Activated T-helper 2 cell treated with anti-CD3 and anti-CD28 coated beads, Interferon-gamma antibody, Interleukin-2, Interleukin-4, amounts not matched to agents 10 μg/mL and 5 μg/mL and 100 μg/mL, durations not matched to agents 14 hours and 24 hours and 36 hours (primary cell): ENCODE data around the gene INSR. TPM values are rescaled to one million over a fixed set of nuclear protein-coding genes. Genes with fewer than 3 reads are reported as not detected.
"Not testable (repeated sequence)": the region's sequence is repeated elsewhere in the genome, so short reads cannot be mapped to it uniquely, and the experiment has no call there.

Experiments
- DNase-seq: peaks from one replicate; pipeline ENCODE4 v3.0.0; 2021; ENCODE audit warnings: low spot score
- H3K27ac Mint-ChIP-seq: one replicate; pipeline ENCODE4 v1.8.0; 2021; ENCODE audit warnings: mixed read lengths
- H3K27me3 Mint-ChIP-seq: one replicate; pipeline ENCODE4 v1.8.0; 2021; ENCODE audit warnings: low read depth, mixed read lengths
- H3K36me3 Mint-ChIP-seq: one replicate; pipeline ENCODE4 v1.8.0; 2021; ENCODE audit warnings: low read depth, mixed read lengths
- H3K4me1 Mint-ChIP-seq: one replicate; pipeline ENCODE4 v1.8.0; 2021; ENCODE audit warnings: low read depth, mixed read lengths
- H3K4me3 Mint-ChIP-seq: one replicate; pipeline ENCODE4 v1.8.0; 2021; ENCODE audit warnings: low read depth, mild to moderate bottlenecking, moderate library complexity, mixed read lengths
- H3K9me3 Mint-ChIP-seq: one replicate; pipeline ENCODE4 v1.8.0; 2021; ENCODE audit warnings: mixed read lengths
- intact Hi-C: fragments of 100-400 bp; cut with micrococcal nuclease; formaldehyde crosslinking; loops from one replicate; pipeline ENCODE4 v1.15.1; 2023
- total RNA-seq: library from RNA; stranded (reverse); gene quantifications from 2 replicates; pipeline ENCODE4 v1.2.3, GENCODE V29; 2022

The INSR gene
- total RNA-seq, 1 donor from 2014 or later, result 2.4 TPM

- Mint-ChIP-seq H3K4me3 (no peak overlapping the region), H3K27me3 (no peaks in the 10 kb centered on the region), H3K36me3 (no peaks in the 10 kb centered on the region), H3K4me1 (no peaks in the 10 kb centered on the region), H3K9me3 (no peaks in the 10 kb centered on the region), H3K27ac (no peak overlapping the region)
- DNase-seq, result no peak
- intact Hi-C loops, result no loop called here
Observed at GRCh38 chr19:7312816-7313215, 18.6 kb upstream of the INSR start.

GRCh38 chr19:7311911-7312310 is 17.7 kb upstream of the INSR start:
- Mint-ChIP-seq H3K4me1 (no peaks in the 10 kb centered on the region), H3K9me3 (no peaks in the 10 kb centered on the region), H3K36me3 (no peaks in the 10 kb centered on the region), H3K4me3 (no peak overlapping the region), H3K27me3 (no peaks in the 10 kb centered on the region), H3K27ac (no peak overlapping the region)
- DNase-seq, result no peak
- intact Hi-C loops, result no loop called here

- DNase-seq, H3K9me3 Mint-ChIP-seq, H3K27me3 Mint-ChIP-seq, intact Hi-C loops, H3K36me3 Mint-ChIP-seq, H3K4me1 Mint-ChIP-seq, H3K4me3 Mint-ChIP-seq, H3K27ac Mint-ChIP-seq: not testable (repeated sequence)
Observed at GRCh38 chr19:7308327-7308726, 14.1 kb upstream of the INSR start.

GRCh38 chr19:7307590-7308218 is 13.5 kb upstream of the INSR start:
- no peaks in the 10 kb centered on the region for H3K4me1 Mint-ChIP-seq
- H3K27me3 Mint-ChIP-seq, result no peaks in the 10 kb centered on the region
- intact Hi-C loops, result no loop called here
- H3K27ac Mint-ChIP-seq, result no peak overlapping the region
- no peaks in the 10 kb centered on the region for H3K36me3 Mint-ChIP-seq
- no peak overlapping the region for H3K4me3 Mint-ChIP-seq
- no peaks in the 10 kb centered on the region for H3K9me3 Mint-ChIP-seq
- no peak for DNase-seq

DNA sequence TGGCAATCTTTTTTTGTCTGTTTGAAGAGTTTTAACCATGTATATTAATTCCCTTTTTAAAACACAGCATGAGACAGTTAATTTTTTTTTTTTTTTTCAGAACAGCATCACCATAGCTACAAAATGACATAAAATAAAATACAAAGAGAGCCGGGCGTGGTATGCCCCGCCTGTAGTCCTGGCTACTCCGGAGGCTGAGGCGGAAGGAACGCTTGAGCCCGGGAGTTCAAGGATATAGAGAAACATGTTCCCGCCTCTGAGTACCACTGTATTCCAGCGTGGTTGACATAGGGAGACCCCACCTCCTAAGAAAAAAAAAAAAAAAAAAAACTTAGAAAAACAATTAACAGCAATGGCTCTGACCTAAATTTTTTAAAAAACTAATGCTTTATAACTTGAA is 10.0 kb upstream of the INSR start:
- DNase-seq, result no peak
- intact Hi-C loops, result no loop called here
- Mint-ChIP-seq H3K4me3 (no peak overlapping the region), H3K4me1 (no peaks in the 10 kb centered on the region), H3K36me3 (no peaks in the 10 kb centered on the region), H3K27me3 (peaks cover 3% of the 10 kb centered on the region), H3K27ac (no peak overlapping the region), H3K9me3 (no peaks in the 10 kb centered on the region)

DNA sequence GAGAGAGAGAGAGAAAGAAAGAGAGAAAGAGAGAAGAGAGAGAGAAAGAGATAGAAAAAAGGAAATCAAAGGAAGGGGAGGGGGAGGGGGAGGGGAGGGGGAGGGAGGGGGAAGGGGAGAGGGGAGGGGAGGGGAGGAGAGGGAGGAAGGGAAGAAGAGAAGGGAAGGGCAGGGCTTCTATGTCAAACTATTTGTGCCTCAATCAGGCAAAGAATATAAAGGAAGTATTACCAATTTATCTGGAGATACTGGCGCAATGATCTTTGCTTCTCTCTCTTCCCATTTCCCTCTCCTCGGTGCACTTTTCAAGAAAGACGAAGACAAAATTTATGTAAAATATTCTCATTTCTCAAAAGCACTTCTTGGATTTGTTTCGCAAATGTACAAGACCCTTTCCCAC is 9.3 kb upstream of the INSR start:
- intact Hi-C loops, result no loop called here
- Mint-ChIP-seq H3K27ac (no peak overlapping the region), H3K27me3 (peaks cover 3% of the 10 kb centered on the region), H3K36me3 (no peaks in the 10 kb centered on the region), H3K4me3 (no peak overlapping the region), H3K4me1 (no peaks in the 10 kb centered on the region), H3K9me3 (no peaks in the 10 kb centered on the region)
- DNase-seq, result no peak

- Mint-ChIP-seq H3K9me3 (no peaks in the 10 kb centered on the region), H3K36me3 (no peaks in the 10 kb centered on the region), H3K27me3 (peaks cover 8% of the 10 kb centered on the region), H3K27ac (no peak overlapping the region), H3K4me1 (no peaks in the 10 kb centered on the region), H3K4me3 (no peak overlapping the region)
- no peak for DNase-seq
- intact Hi-C loops, result no loop called here
Observed at GRCh38 chr19:7301525-7301924, 7.3 kb upstream of the INSR start.

DNA sequence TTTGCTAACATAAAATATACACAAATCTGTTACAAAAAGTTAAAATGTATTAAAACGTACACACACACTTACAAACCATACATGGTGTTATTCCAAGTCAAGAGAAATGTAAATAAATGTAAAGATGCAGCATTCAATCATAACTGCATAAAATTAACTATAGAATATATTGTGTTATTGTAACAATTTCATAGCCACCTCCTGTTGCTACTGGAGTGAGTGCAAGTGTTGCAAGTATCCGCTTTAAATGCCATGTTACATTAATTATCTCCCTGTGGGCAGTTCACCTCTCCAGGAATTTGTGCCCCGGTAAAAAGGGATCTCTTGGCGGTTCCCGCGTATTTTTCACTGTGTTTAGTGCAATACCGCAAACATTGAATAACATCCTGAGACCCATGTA is 3.5 kb upstream of the INSR start:
- Mint-ChIP-seq H3K36me3 (no peaks in the 10 kb centered on the region), H3K4me3 (no peak overlapping the region), H3K9me3 (no peaks in the 10 kb centered on the region), H3K27ac (no peak overlapping the region), H3K4me1 (peaks cover 3% of the 10 kb centered on the region), H3K27me3 (peaks cover 29% of the 10 kb centered on the region)
- DNase-seq, result no peak
- intact Hi-C loops, result no loop called here

GRCh38 chr19:7295912-7296536 is 1.8 kb upstream of the INSR start:
- H3K27me3 Mint-ChIP-seq, result peaks cover 36% of the 10 kb centered on the region
- peaks cover 3% of the 10 kb centered on the region for H3K4me1 Mint-ChIP-seq
- no peaks in the 10 kb centered on the region for H3K9me3 Mint-ChIP-seq
- no peak overlapping the region for H3K4me3 Mint-ChIP-seq
- H3K36me3 Mint-ChIP-seq, result no peaks in the 10 kb centered on the region
- DNase-seq, result no peak
- H3K27ac Mint-ChIP-seq, result no peak overlapping the region
- intact Hi-C loops, result no loop called here

- Mint-ChIP-seq H3K36me3 (no peaks in the 10 kb centered on the region), H3K27me3 (peaks cover 33% of the 10 kb centered on the region), H3K9me3 (no peaks in the 10 kb centered on the region), H3K4me3 (peak overlapping the region; percentile 65), H3K4me1 (peaks cover 3% of the 10 kb centered on the region), H3K27ac (no peak overlapping the region)
- DNase-seq, result no peak
- intact Hi-C loops, result loop anchor here (1.0 kb wide), 1 partner anchor 97 kb away; no protein-coding TSS in a partner anchor
Observed at GRCh38 chr19:7294558-7295212, 471 bp upstream of the INSR start.

DNA sequence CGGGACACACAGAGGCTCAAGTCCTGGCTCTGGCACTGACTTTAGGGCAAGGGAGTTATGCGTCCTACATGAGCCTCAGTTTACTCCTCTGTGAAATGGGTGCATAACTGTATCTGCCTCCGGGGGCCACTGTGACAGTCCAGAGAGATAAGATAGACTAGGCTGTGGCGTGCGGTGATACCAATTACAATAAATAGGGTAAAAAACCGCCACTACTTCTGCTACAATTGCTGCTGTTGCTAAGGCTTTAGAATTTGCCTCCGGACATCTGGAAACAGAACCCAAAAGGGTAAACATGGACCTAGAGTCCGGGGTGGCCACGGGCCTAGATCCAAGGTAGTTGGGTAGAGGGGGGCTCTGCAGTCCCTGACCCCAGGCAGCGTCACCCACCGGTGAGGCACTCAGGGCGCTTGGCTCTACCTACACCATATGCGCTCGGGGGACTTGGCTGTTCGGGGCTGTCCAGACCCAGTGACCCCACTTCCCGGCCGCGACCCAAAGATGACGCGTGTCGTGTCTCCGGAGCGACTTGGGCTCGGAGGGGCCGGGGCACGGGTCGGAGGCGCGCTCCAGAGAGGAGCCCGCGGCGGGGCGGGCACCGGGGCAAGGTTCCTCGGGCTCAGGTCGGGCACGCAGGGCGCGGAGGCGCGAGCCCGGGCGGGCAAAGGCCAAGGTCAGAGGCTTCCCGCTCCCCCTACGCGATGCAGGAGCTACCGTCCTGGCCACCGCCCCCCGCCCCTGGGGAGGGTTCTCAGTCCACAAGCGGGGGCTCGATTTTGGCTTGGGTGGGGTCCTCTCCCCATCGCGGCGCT is 1.1 kb downstream of the INSR start:
- H3K36me3 Mint-ChIP-seq, result no peaks in the 10 kb centered on the region
- peaks cover 3% of the 10 kb centered on the region for H3K4me1 Mint-ChIP-seq
- intact Hi-C loops, result no loop called here
- H3K27ac Mint-ChIP-seq, result no peak overlapping the region
- peaks cover 33% of the 10 kb centered on the region for H3K27me3 Mint-ChIP-seq
- no peak for DNase-seq
- peak overlapping the region; percentile 47 for H3K4me3 Mint-ChIP-seq
- H3K9me3 Mint-ChIP-seq, result no peaks in the 10 kb centered on the region

GRCh38 chr19:7292352-7292949 is 1.8 kb downstream of the INSR start:
- H3K27me3 Mint-ChIP-seq, result peaks cover 31% of the 10 kb centered on the region
- DNase-seq, result no peak
- intact Hi-C loops, result no loop called here
- no peaks in the 10 kb centered on the region for H3K36me3 Mint-ChIP-seq
- H3K9me3 Mint-ChIP-seq, result no peaks in the 10 kb centered on the region
- no peak overlapping the region for H3K4me3 Mint-ChIP-seq
- H3K27ac Mint-ChIP-seq, result no peak overlapping the region
- H3K4me1 Mint-ChIP-seq, result peaks cover 3% of the 10 kb centered on the region
